AG08396 (cell line): Measurements from ENCODE around the gene CFAP97D1.
"Not testable (repeated sequence)": the region's sequence is repeated elsewhere in the genome, so short reads cannot be mapped to it uniquely, and the experiment has no call there.

ENCODE experiments used
- DNase-seq: peaks from one replicate; pipeline ENCODE4 v3.0.0; 2012; ENCODE audit warnings: low spot score, mixed read lengths

The CFAP97D1 gene

GRCh38 chr17:43768382-43768781 is 11.9 kb upstream of the CFAP97D1 start:
- no peak for DNase-seq

- DNase-seq = no peak
These were observed 11.3 kb upstream of the CFAP97D1 start for GRCh38 chr17:43768943-43769342.

- no peak for DNase-seq
These were observed 10.8 kb upstream of the CFAP97D1 start for GRCh38 chr17:43769426-43769825.

- DNase-seq = no peak
These were observed 10.4 kb upstream of the CFAP97D1 start for GRCh38 chr17:43769859-43770258.

- DNase-seq = no peak
These were observed 9.3 kb upstream of the CFAP97D1 start for GRCh38 chr17:43770957-43771356.

GRCh38 chr17:43771463-43771862 is 8.8 kb upstream of the CFAP97D1 start:
- no peak for DNase-seq

GRCh38 chr17:43772877-43773648 is 7.2 kb upstream of the CFAP97D1 start:
- no peak for DNase-seq

GRCh38 chr17:43774304-43775250 is 5.7 kb upstream of the CFAP97D1 start:
- no peak for DNase-seq

- DNase-seq = peak; percentile 96
These were observed 1.7 kb upstream of the CFAP97D1 start, which contains the start of gene DUSP3 for GRCh38 chr17:43778337-43779144. Gene DUSP3, minus strand, starts transcription at chr17:43778977. Its CDS starts 53 bp downstream, at chr17:43778924.

- no peak for DNase-seq
These were observed 800 bp upstream of the CFAP97D1 start for GRCh38 chr17:43779145-43780125.

GRCh38 chr17:43782913-43783680 is 2.9 kb downstream of the CFAP97D1 start:
- no peak for DNase-seq

GRCh38 chr17:43784068-43784467 is 3.8 kb downstream of the CFAP97D1 start:
- no peak for DNase-seq

- peak; percentile 63 for DNase-seq
These were observed 4.4 kb downstream of the CFAP97D1 start for GRCh38 chr17:43784628-43785101.

- no peak for DNase-seq
These were observed 7.5 kb downstream of the CFAP97D1 start for GRCh38 chr17:43787728-43788127.

GRCh38 chr17:43788540-43788939 is 8.3 kb downstream of the CFAP97D1 start:
- DNase-seq = no peak

GRCh38 chr17:43789482-43789881 is 9.2 kb downstream of the CFAP97D1 start:
- no peak for DNase-seq

GRCh38 chr17:43790311-43790940 is 10.2 kb downstream of the CFAP97D1 start:
- no peak for DNase-seq

GRCh38 chr17:43791589-43791988 is 11.4 kb downstream of the CFAP97D1 start:
- DNase-seq = peak; percentile 34

GRCh38 chr17:43792668-43793067 is 12.4 kb downstream of the CFAP97D1 start:
- DNase-seq = not testable (repeated sequence)
